ENCODE results near the gene CEL.
A peak's percentile ranks its signal among the peaks of the same experiment; 100 is the strongest.

The CEL gene

DNA sequence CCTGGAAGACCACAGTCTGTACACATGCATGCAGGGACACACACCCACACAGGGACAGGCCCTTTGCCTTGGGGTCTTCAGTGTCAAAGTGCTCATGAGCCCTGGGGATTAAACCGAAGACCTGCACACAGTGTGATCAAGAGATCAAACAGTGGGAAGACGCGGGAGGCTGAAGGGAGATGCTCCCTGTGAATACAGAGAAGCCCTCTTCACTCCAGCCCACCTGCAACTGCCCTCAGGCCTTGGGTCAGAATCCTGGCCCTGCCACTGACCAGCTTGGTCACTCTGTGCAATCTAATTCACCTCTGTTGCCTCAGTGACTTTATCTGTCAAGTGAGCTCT, 56.4 kb downstream of the CEL start:
- DNase-seq (ENCODE audit: low read depth), result no peak
- no peak overlapping the region for H3K4me3 ChIP-seq (ENCODE audit: low read length)
- TF ChIP-seq, protein P1, sequence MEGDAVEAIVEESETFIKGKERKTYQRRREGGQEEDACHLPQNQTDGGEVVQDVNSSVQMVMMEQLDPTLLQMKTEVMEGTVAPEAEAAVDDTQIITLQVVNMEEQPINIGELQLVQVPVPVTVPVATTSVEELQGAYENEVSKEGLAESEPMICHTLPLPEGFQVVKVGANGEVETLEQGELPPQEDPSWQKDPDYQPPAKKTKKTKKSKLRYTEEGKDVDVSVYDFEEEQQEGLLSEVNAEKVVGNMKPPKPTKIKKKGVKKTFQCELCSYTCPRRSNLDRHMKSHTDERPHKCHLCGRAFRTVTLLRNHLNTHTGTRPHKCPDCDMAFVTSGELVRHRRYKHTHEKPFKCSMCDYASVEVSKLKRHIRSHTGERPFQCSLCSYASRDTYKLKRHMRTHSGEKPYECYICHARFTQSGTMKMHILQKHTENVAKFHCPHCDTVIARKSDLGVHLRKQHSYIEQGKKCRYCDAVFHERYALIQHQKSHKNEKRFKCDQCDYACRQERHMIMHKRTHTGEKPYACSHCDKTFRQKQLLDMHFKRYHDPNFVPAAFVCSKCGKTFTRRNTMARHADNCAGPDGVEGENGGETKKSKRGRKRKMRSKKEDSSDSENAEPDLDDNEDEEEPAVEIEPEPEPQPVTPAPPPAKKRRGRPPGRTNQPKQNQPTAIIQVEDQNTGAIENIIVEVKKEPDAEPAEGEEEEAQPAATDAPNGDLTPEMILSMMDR (conservative IDR thresholded peaks at IDR 0.05; ENCODE audit: low read depth, low read length), result no peak

DNA sequence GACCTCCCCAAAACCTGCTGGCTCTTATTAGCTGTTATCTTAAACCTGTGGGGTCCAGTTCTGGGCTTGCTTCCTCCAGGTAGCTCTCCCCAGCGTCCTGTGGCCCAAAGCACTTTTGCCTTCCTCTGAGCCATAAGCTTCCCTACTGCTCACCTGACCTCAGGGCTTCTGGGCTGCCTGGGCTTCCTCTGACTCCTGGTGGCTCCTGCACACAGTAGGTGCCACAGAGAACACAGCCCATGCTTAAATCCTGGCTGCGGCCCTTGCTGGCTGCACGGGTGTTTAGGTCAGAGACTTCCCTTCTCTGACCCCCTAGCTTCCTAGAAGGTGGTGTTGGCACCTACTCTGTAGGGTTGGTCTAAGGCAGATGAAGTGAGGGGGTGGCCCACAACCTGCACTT, 56.8 kb downstream of the CEL start:
- no peak overlapping the region for H3K4me3 ChIP-seq (ENCODE audit: low read length)
- DNase-seq (ENCODE audit: low read depth), result no peak
- TF ChIP-seq, protein P1 (conservative IDR thresholded peaks at IDR 0.05; ENCODE audit: low read depth, low read length), result no peak

DNA sequence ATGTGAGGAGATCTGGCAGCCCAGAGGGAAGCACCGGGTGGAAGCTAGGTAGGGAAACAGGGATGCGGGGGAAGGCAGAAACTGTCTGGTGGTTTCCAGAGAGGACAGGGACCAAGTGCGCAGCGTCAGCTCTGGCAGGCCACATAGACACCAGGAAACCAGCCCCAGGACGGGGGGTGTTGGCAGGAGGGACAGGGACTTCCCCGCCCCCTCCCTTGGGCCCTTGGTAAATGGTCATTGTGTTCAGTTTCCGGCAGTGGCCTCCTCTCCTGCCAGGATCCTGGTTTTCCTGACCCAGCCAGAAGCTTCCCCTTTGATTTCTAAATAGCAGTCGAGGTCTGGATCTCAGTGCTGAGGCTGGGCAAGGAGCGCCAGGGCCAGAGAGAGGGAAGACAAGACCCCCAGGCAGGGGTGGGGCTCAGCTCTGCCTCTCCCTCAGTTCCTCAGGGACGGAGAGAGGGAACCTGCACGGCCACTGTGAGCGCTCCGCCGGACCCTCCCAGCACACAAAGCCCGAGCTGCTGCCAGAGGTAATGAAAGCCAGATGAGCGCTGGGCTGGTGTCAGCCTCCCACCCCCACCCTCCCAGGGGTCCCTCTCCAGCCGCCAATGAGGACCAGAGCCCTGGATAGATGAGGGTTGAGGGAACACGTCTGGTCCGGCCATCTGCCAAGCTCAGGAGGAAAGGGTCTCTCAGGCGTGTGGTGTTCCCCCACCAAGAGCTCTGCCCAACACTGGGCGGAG, 57.5 kb downstream of the CEL start:
- TF ChIP-seq, protein P1 (conservative IDR thresholded peaks at IDR 0.05; ENCODE audit: low read depth, low read length), result no peak
- no peak for DNase-seq (ENCODE audit: low read depth)
- peak overlapping the region; percentile 58 for H3K4me3 ChIP-seq (ENCODE audit: low read length)

DNA sequence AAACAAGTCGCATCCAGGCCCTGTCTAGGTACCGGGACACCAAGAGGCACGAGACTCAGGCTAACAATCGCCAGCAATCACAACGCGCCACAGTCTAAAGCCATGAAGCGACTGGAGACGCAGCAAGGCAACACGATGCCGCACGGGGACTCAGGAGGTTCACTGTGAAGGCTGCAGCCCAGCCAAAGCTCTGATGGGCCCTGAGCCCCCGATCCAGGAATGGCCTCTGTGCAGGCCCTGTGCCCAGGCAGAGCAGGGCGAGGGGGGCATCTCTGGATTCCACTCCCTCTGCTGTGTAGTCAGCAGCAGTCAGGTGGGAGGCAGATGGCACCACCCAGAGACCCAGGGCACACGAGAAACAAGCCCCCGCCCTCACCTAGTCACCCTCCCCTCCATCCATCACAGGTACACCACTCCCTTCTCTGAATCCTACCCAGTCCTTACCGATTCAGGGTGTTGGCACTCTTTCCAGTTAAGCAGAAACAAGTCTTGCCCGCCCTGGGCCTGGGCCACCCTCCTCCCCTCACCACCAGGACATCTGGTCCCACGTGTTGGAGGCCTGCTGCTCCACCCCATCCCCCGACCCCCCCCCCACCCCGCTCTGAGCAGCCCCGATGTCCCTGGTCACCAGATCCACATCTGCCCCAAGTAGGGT, 58.2 kb downstream of the CEL start:
- peak overlapping the region; percentile 58 for H3K4me3 ChIP-seq (ENCODE audit: low read length)
- DNase-seq (ENCODE audit: low read depth), result no peak
- TF ChIP-seq, protein P1 (conservative IDR thresholded peaks at IDR 0.05; ENCODE audit: low read depth, low read length), result no peak

DNA sequence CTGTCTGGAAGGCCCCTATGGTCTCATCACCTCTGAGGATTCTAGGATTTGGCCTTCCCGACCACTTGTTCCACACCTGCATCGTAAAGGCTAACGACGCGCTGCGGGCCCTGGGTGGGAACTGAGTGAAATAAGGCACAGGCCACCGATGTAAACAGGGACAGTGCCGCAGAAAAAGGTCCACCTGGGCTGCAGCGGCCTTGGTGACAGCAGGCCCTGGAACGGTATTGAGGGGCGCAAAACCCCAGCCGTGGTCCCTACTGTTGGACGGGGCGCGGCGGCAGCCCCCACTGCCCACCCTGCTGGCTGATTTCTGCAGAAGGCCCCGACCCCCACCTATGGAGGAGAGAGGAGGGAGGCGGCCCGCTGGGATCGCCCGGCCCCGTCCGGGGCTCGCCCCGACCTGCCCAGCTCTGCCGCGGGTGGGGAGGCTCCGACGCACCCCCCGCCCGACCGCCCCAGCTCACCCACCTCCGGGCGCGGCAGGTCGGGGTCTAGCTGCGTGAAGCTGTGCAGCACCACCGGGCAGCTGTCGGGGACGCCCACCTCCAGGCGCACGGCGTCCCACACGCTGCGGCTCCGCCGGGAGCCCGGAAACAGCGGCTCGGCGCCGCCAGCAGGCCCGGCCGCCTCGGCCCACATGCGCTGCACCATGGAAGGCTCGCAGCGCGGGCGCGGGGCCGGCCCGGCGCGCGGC, 58.9 kb downstream of the CEL start:
- TF ChIP-seq, protein P1 (conservative IDR thresholded peaks at IDR 0.05; ENCODE audit: low read depth, low read length), result no peak
- H3K4me3 ChIP-seq (ENCODE audit: low read length), result peak overlapping the region; percentile 58
- no peak for DNase-seq (ENCODE audit: low read depth)

Measured in retinal pigment epithelial cell (primary cell).